ENCODE results near the gene MAGI3. TPM values are rescaled to one million over a fixed set of nuclear protein-coding genes. Genes with fewer than 3 reads are reported as not detected.
"Not testable (repeated sequence)": the region's sequence is repeated elsewhere in the genome, so short reads cannot be mapped to it uniquely, and the experiment has no call there.

Gene MAGI3
- total RNA-seq, 1 experiment from 2014 or later: 9.7 TPM

- Histone ChIP-seq H3K27me3 (no peaks in the 10 kb centered on the region), H3K4me3 (no peak overlapping the region), H3K27ac (no peak overlapping the region), H3K36me3 (peaks cover 30% of the 10 kb centered on the region), H3K9me3 (replicated peaks) (peaks cover 5% of the 10 kb centered on the region), H3K4me1 (no peaks in the 10 kb centered on the region)
- DNase-seq: no peak
These were observed 304.6 kb downstream of the MAGI3 start for GRCh38 chr1:113694910-113695309.

DNA sequence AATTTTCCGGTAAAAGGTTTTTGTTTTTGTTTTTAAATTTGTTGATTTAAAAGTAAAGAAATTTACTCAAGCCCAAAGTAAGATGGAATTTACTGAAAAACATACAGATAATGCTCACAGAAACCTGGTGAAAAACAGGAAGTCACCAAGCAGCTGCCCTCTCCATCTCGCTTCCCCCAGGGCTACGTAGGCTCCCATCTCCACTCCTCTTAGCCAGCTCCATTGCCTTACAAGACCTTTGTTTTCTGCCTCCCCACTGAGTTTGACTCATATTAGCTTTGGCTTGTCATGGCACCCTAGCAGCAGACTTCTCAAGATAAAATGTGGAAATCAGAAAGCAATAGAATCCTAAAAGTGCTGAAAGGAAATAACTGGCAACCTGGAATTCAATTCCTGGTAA, 311.1 kb downstream of the MAGI3 start:
- Histone ChIP-seq H3K9me3 (replicated peaks) (no peaks in the 10 kb centered on the region), H3K27ac (no peak overlapping the region), H3K27me3 (no peaks in the 10 kb centered on the region), H3K4me1 (no peaks in the 10 kb centered on the region), H3K4me3 (no peak overlapping the region), H3K36me3 (peaks cover 32% of the 10 kb centered on the region)
- DNase-seq: peak in 1 of 2 experiments; percentile 29

DNA sequence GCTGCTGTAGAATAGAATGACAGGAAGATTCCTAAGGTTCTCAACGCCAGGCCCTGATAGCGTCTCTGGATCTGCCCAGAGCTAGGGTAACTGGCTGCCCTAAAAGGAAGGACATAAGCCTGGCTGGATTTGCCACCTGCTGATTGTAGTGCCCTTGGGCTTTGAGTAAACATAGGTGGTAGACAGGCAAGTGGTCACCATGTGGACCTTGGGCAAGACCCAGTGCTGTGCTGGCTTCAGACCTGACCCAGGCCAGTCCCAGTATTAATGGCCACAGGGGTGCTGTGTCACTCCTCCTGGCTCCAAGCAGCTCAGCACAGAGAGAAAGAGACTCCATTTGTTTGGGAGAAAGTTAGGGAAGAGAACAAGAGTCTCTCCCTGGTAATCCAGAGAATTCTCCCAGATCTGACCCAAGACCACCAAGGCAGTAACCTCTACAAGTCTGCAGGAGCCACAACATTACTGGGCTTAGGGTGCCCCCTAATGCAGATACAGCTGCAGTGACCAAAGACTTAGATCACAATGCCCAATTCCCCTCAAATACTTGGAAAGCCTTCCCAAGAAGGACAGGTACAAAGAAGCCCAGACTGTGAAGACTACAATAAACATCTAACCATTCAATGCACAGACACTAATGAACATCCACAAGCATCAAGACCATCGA, 324.4 kb downstream of the MAGI3 start:
- Histone ChIP-seq H3K36me3 (peaks cover 56% of the 10 kb centered on the region), H3K27me3 (no peaks in the 10 kb centered on the region), H3K4me3 (no peak overlapping the region), H3K27ac (no peak overlapping the region), H3K4me1 (no peaks in the 10 kb centered on the region), H3K9me3 (replicated peaks) (peaks cover 8% of the 10 kb centered on the region; the same call in 1 of the 2 replicates)
- peak in 1 of 2 experiments; percentile 12 for DNase-seq

DNA sequence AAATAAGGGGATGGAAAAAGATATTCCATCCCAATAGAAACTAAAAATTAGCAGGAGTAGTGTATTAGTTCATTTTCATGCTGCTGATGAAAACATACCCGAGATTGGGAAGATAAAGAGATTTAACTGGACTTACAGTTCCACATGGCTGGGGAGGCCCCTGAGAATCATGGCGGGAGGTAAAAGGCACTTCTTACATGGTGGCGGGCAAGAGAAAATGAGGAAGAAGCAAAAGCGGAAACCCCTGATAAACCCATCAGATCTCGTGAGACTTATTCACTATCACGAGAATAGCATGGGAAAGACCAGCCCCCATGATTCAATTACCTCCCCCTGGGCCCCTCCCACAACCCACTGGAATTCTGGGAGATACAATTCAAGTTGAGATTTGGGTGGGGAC, 327.2 kb downstream of the MAGI3 start:
- not testable (repeated sequence) for H3K4me1 ChIP-seq, H3K27me3 ChIP-seq, DNase-seq, H3K27ac ChIP-seq, H3K4me3 ChIP-seq
- H3K9me3 ChIP-seq (replicated peaks): peaks cover 11% of the 10 kb centered on the region
- H3K36me3 ChIP-seq: peaks cover 63% of the 10 kb centered on the region

GRCh38 chr1:113718621-113719020, 328.3 kb downstream of the MAGI3 start:
- H3K9me3 ChIP-seq (replicated peaks): peaks cover 11% of the 10 kb centered on the region
- peaks cover 62% of the 10 kb centered on the region for H3K36me3 ChIP-seq
- not testable (repeated sequence) for DNase-seq, H3K4me1 ChIP-seq, H3K4me3 ChIP-seq, H3K27ac ChIP-seq, H3K27me3 ChIP-seq

- no peak for DNase-seq
- Histone ChIP-seq H3K27me3 (no peaks in the 10 kb centered on the region), H3K9me3 (replicated peaks) (peaks cover 11% of the 10 kb centered on the region), H3K4me3 (no peak overlapping the region), H3K4me1 (no peaks in the 10 kb centered on the region), H3K36me3 (peaks cover 72% of the 10 kb centered on the region), H3K27ac (no peak overlapping the region)
These were observed 330.7 kb downstream of the MAGI3 start for GRCh38 chr1:113721010-113721409.

DNA sequence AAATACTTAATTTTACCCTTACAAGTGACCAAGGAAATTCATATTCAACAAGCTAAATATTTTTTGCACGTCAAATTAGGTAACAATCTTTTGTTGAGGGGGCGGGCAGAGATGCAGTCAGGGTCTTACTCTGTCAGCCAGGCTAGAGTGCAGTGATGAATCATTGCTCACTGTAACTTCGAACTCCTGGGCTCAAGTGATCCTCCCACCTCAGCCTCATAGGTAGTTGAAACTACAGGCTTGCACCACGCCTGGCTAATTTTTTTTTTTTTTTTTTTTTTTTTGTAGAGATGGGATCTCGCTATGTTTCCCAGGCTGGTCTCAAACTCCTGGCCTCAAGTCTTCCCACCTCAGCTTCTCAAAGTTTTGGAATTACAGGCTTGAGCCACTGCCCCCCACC, 342.5 kb downstream of the MAGI3 start:
- H3K27me3 ChIP-seq: no peaks in the 10 kb centered on the region
- H3K4me1 ChIP-seq: no peaks in the 10 kb centered on the region
- H3K9me3 ChIP-seq (replicated peaks): no peaks in the 10 kb centered on the region
- no peak for DNase-seq
- no peak overlapping the region for H3K4me3 ChIP-seq
- no peak overlapping the region for H3K27ac ChIP-seq
- H3K36me3 ChIP-seq: peaks cover 54% of the 10 kb centered on the region

GRCh38 chr1:113734357-113735055, 344.2 kb downstream of the MAGI3 start:
- Histone ChIP-seq H3K36me3 (peaks cover 56% of the 10 kb centered on the region), H3K4me1 (no peaks in the 10 kb centered on the region), H3K4me3 (no peak overlapping the region), H3K27ac (no peak overlapping the region), H3K27me3 (no peaks in the 10 kb centered on the region), H3K9me3 (replicated peaks) (no peaks in the 10 kb centered on the region)
- DNase-seq: no peak

Measured in SJCRH30 (cell line).